Vagina (tissue), 2 donors: Measurements from ENCODE around the gene RPP30. TPM values are rescaled to one million over a fixed set of nuclear protein-coding genes. Genes with fewer than 3 reads are reported as not detected.

ENCODE experiments used
- DNase-seq, 2 donors: peaks; one replicate each; pipeline ENCODE4 v3.0.0-alpha.2; 2017; ENCODE audit errors: extremely low spot score in 2 of 2
- H3K27ac ChIP-seq: fragments of 200-600 bp; sonication (generic); one replicate; pipeline ENCODE4 v1.5.1; 2019
- H3K27me3 ChIP-seq: fragments of 200-600 bp; sonication (generic); one replicate; pipeline ENCODE4 v1.5.1; 2019
- H3K36me3 ChIP-seq, 2 donors: fragments of 200-600 bp; sonication (generic); one replicate each; pipeline ENCODE4 v1.5.1; 2017 to 2019
- H3K4me1 ChIP-seq: fragments of 200-600 bp; sonication (generic); one replicate; pipeline ENCODE4 v1.5.1; 2019
- H3K4me3 ChIP-seq, 2 donors: fragments of 200-600 bp; sonication (generic); 1 replicate in 1 of 2; 2 replicates in 1 of 2; pipeline ENCODE4 v1.5.1; 2016 to 2019
- H3K9me3 ChIP-seq: fragments of 200-600 bp; sonication (generic); one replicate; pipeline ENCODE4 v1.5.1; 2019
- POLR2A ChIP-seq, 2 donors: fragments of 450-650 bp; IDR thresholded peaks; one replicate each; pipeline ENCODE4 v1.6.1; 2017; ENCODE audit warnings: antibody characterized with exemption in 2 of 2, mild to moderate bottlenecking in 2 of 2, moderate library complexity in 2 of 2
- POLR2AphosphoS5 ChIP-seq, 2 donors: sonication (generic); formaldehyde crosslinking; IDR thresholded peaks; one replicate each; pipeline ENCODE4 v1.9.0; 2017; ENCODE audit warnings: antibody characterized with exemption in 2 of 2, mild to moderate bottlenecking in 2 of 2, low read depth in 1 of 2; ENCODE audit not compliant: insufficient read depth in 1 of 2
- intact Hi-C: fragments of 100-400 bp; cut with DNase I; formaldehyde crosslinking; loops from one replicate; pipeline ENCODE4 v1.15.1; 2023
- total RNA-seq: library from RNA; depleted of rRNA; stranded (reverse); fragments of >200 nt; gene quantifications from one replicate; pipeline ENCODE4 v1.2.3, GENCODE V29; 2016
- TF ChIP-seq, protein P1 (sequence below), 3 experiments: fragments of 450-650 bp in 2 of 3; fragments of 200-600 bp in 1 of 3; sonication (generic) in 1 of 3; IDR thresholded peaks; one replicate each; pipeline ENCODE4 v1.5.1; 2017 to 2019; ENCODE audit warnings: antibody characterized with exemption in 3 of 3, mild to moderate bottlenecking in 2 of 3, moderate library complexity in 2 of 3

Gene RPP30
- 18.4 TPM for total RNA-seq

DNA sequence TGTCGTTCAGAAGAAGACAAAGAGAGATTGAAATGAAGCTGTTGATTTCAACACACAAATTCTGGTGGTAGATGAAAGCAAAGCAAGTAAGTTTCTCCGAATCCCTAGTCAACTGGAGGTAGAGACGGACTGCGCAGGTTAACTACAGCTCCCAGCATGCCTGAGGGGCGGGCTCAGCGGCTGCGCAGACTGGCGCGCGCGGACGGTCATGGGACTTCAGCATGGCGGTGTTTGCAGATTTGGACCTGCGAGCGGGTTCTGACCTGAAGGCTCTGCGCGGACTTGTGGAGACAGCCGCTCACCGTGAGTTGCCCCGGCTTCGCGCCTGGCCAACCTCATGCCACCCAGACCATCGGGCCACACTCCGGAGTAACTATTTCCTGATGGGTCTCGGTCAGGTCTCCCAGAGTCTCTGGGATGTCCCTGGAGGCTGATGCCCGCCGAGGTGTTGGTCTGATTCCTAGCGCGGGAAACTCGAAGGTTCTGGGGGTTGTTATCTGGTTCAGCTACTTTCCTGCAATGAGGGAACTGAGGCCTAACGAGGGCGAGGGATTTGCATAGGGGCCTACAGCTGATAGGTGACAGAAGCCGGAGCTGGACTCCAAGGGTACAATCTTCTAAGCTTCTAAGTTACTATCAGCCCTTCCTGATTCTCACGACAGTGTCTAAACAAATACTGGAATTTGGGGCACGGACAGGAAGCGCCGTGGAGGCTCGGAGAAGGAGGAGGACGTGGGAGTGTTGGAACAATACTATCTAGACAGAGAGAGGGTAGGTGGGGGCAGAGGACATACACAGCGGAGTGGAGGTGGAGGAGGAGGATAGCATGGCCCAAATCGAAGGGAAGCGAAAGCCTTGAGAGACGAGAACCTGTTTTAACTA is at the start of gene RPP30:
RPP30 (plus strand) TSS at position 209 of the 882 bp plus-strand sequence; CDS start at position 222, 13 bp downstream.
- Histone ChIP-seq H3K27me3 (no peaks in the 10 kb centered on the region), H3K9me3 (no peaks in the 10 kb centered on the region), H3K4me1 (peaks cover 26% of the 10 kb centered on the region), H3K4me3 (peak within 1 kb of the TSS; percentile 73 to 80), H3K36me3 (peaks cover 0 to 12% of the 10 kb centered on the region in 2 donors), H3K27ac (peak within 1 kb of the TSS; percentile 65)
- TF ChIP-seq, protein P1, sequence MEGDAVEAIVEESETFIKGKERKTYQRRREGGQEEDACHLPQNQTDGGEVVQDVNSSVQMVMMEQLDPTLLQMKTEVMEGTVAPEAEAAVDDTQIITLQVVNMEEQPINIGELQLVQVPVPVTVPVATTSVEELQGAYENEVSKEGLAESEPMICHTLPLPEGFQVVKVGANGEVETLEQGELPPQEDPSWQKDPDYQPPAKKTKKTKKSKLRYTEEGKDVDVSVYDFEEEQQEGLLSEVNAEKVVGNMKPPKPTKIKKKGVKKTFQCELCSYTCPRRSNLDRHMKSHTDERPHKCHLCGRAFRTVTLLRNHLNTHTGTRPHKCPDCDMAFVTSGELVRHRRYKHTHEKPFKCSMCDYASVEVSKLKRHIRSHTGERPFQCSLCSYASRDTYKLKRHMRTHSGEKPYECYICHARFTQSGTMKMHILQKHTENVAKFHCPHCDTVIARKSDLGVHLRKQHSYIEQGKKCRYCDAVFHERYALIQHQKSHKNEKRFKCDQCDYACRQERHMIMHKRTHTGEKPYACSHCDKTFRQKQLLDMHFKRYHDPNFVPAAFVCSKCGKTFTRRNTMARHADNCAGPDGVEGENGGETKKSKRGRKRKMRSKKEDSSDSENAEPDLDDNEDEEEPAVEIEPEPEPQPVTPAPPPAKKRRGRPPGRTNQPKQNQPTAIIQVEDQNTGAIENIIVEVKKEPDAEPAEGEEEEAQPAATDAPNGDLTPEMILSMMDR (IDR thresholded peaks at IDR 0.05), result no peak
- TF ChIP-seq POLR2A (IDR thresholded peaks at IDR 0.05), result peak in 1 of 2 donors; percentile 43
- TF ChIP-seq POLR2AphosphoS5 (IDR thresholded peaks at IDR 0.05; ENCODE audit: insufficient read depth in 1 of 2, low read depth in 1 of 2), result peak; percentile 89 to 92
- DNase-seq, result peak in 1 of 2 donors; percentile 92
- intact Hi-C loops, result no loop called here

DNA sequence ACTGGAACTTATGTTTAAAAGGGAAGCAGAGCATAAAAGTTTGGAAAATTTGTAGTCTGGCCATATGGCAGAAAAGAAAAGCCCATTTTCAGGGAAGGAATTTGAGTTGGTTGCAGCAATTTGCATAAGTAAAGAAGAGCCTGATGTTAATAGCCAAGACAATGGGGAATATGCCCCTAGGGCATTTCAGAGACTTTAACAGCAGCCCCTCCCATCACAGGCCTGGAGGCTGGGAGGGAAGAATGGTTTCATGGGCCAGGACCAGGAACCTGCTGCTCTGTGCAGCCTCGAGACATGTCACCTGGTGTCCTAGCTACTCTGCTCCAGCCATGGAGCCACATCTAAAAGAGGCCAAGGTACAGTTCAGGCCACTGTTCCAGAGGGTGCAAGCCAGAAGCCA is 49.3 kb upstream of the RPP30 start:
- Histone ChIP-seq H3K27ac (no peak overlapping the region), H3K4me3 (no peak overlapping the region), H3K27me3 (no peaks in the 10 kb centered on the region), H3K4me1 (no peaks in the 10 kb centered on the region), H3K36me3 (no peaks in the 10 kb centered on the region), H3K9me3 (no peaks in the 10 kb centered on the region)
- intact Hi-C loops, result no loop called here
- TF ChIP-seq POLR2AphosphoS5 (IDR thresholded peaks at IDR 0.05; ENCODE audit: insufficient read depth in 1 of 2, low read depth in 1 of 2) (no peak), POLR2A (IDR thresholded peaks at IDR 0.05) (no peak)
- TF ChIP-seq, protein P1 (IDR thresholded peaks at IDR 0.05), result no peak
- DNase-seq, result no peak

DNA sequence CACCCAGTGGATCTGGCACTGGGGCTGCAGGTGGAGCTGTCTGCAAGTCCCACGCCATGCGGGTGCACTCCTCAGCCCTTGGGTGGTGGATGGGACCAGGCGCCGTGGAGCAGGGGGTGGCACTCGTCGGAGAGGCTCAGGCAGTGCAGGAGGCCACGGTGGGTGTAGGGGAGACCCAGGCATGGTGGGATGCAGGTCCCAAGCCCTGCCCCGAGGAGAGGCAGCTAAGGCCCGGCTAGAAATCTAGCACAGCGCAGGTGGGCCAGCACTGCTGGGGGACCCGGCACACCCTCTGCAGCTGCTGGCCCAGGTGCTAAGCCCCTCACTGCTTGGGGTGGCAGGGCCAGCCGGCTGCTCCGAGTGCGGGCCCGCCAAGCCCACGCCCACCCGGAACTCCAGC is 39.7 kb upstream of the RPP30 start:
- H3K4me1 ChIP-seq, result no peaks in the 10 kb centered on the region
- intact Hi-C loops, result no loop called here
- H3K9me3 ChIP-seq, result no peaks in the 10 kb centered on the region
- H3K27ac ChIP-seq, result no peak overlapping the region
- H3K36me3 ChIP-seq, result no peaks in the 10 kb centered on the region
- no peaks in the 10 kb centered on the region for H3K27me3 ChIP-seq
- no peak overlapping the region for H3K4me3 ChIP-seq
- no peak for TF ChIP-seq POLR2A (IDR thresholded peaks at IDR 0.05)
- TF ChIP-seq, protein P1 (IDR thresholded peaks at IDR 0.05), result no peak
- no peak for TF ChIP-seq POLR2AphosphoS5 (IDR thresholded peaks at IDR 0.05; ENCODE audit: insufficient read depth in 1 of 2, low read depth in 1 of 2)
- no peak for DNase-seq

DNA sequence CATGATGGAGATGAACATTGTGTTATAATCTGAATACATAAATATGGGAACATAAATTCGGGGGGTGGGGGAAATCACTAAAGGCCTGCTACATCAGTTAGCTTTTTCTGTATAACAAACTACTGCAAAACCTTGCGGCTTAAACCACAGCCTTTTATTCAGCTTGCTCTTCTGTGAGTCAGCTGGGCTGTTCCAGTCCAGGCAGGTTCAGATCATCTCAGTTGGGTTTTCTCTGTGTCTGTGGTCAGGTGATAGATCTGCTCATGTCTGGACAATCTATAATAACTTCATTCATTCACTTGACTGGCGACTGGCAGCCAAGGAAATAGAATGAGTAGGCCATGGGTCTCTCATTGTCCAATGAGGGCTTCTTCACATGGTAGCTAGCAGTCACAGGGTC is 37.4 kb upstream of the RPP30 start:
- no peaks in the 10 kb centered on the region for H3K4me1 ChIP-seq
- no peaks in the 10 kb centered on the region for H3K9me3 ChIP-seq
- intact Hi-C loops, result no loop called here
- no peak overlapping the region for H3K27ac ChIP-seq
- H3K36me3 ChIP-seq, result no peaks in the 10 kb centered on the region
- H3K4me3 ChIP-seq, result no peak overlapping the region
- peak in 1 of 2 donors; percentile 26 for TF ChIP-seq POLR2AphosphoS5 (IDR thresholded peaks at IDR 0.05; ENCODE audit: insufficient read depth in 1 of 2, low read depth in 1 of 2)
- TF ChIP-seq, protein P1 (IDR thresholded peaks at IDR 0.05), result no peak
- no peak for TF ChIP-seq POLR2A (IDR thresholded peaks at IDR 0.05)
- no peak for DNase-seq
- H3K27me3 ChIP-seq, result no peaks in the 10 kb centered on the region

DNA sequence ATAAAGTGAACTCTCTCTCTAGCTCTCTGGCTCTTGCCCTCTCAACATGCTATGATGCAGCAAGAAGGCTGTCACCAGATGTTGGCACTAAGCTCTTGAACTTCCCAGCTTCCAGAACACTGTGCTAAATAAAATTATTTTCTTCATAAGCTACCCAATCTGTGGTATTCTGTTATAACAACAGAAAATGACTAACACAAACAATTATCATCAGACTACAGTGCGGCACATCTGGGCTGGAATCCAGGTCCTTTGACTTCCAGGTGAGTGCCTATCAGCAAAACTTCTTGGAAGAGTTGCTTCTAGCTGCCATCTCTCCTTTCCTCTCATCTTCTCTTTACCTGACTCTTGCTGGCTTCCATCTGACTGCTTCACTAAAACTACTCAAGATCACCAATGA is 34.3 kb upstream of the RPP30 start:
- H3K4me1 ChIP-seq, result no peaks in the 10 kb centered on the region
- H3K27ac ChIP-seq, result no peak overlapping the region
- no peaks in the 10 kb centered on the region for H3K9me3 ChIP-seq
- intact Hi-C loops, result no loop called here
- no peak for DNase-seq
- H3K27me3 ChIP-seq, result no peaks in the 10 kb centered on the region
- H3K4me3 ChIP-seq, result no peak overlapping the region
- H3K36me3 ChIP-seq, result no peaks in the 10 kb centered on the region
- TF ChIP-seq POLR2AphosphoS5 (IDR thresholded peaks at IDR 0.05; ENCODE audit: insufficient read depth in 1 of 2, low read depth in 1 of 2), result no peak
- TF ChIP-seq, protein P1 (IDR thresholded peaks at IDR 0.05), result no peak
- TF ChIP-seq POLR2A (IDR thresholded peaks at IDR 0.05), result no peak
